ENCODE data around the gene EXOSC1. TPM values are rescaled to one million over a fixed set of nuclear protein-coding genes. Genes with fewer than 3 reads are reported as not detected.
A peak's percentile ranks its signal among the peaks of the same experiment; 100 is the strongest.
"Not testable (repeated sequence)": the region's sequence is repeated elsewhere in the genome, so short reads cannot be mapped to it uniquely, and the experiment has no call there.

EXOSC1 gene
- total and polyA plus RNA-seq, 5 donors = 19.8 to 35.2 (median 21.2) TPM

- intact Hi-C loops (cut with DNase I) = no loop called here
- no peak overlapping the region for H3K27ac ChIP-seq (ENCODE audit: low read length)
- no peak overlapping the region for H3K4me3 ChIP-seq (ENCODE audit: low read length)
- no peaks in the 10 kb centered on the region for H3K4me1 ChIP-seq (ENCODE audit: control insufficient read depth, insufficient read depth, low read length)
- WGBS = 90% methylated on average over 1 of the region's 1 CpG
- ATAC-seq = no peak
- H3K9me3 ChIP-seq (ENCODE audit: control insufficient read depth, low read length) = no peaks in the 10 kb centered on the region
- no peaks in the 10 kb centered on the region for H3K27me3 ChIP-seq (ENCODE audit: control insufficient read depth, insufficient read depth)
- no peak for DNase-seq
Observed at GRCh38 chr10:97434557-97434956, 11.2 kb downstream of the EXOSC1 start.

GRCh38 chr10:97434055-97434454 lies 11.8 kb downstream of the EXOSC1 start:
- Histone ChIP-seq H3K9me3 (ENCODE audit: control insufficient read depth, low read length) (no peaks in the 10 kb centered on the region), H3K27me3 (ENCODE audit: control insufficient read depth, insufficient read depth) (no peaks in the 10 kb centered on the region), H3K4me3 (ENCODE audit: low read length) (no peak overlapping the region), H3K27ac (ENCODE audit: low read length) (no peak overlapping the region), H3K4me1 (ENCODE audit: control insufficient read depth, insufficient read depth, low read length) (no peaks in the 10 kb centered on the region)
- intact Hi-C loops (cut with DNase I) = no loop called here
- DNase-seq = no peak
- no peak for ATAC-seq

- no peak for ATAC-seq
- intact Hi-C loops (cut with DNase I) = no loop called here
- Histone ChIP-seq H3K4me1 (ENCODE audit: control insufficient read depth, insufficient read depth, low read length) (peaks cover 6% of the 10 kb centered on the region), H3K9me3 (ENCODE audit: control insufficient read depth, low read length) (no peaks in the 10 kb centered on the region), H3K4me3 (ENCODE audit: low read length) (no peak overlapping the region), H3K27ac (ENCODE audit: low read length) (peak overlapping the region; percentile 70), H3K27me3 (ENCODE audit: control insufficient read depth, insufficient read depth) (no peaks in the 10 kb centered on the region)
- WGBS = 58% methylated on average over 4 of the region's 4 CpGs
- DNase-seq = no peak
Observed at GRCh38 chr10:97428572-97428981, 17.2 kb downstream of the EXOSC1 start.

GRCh38 chr10:97427571-97428179 lies 18.1 kb downstream of the EXOSC1 start:
- DNase-seq (peak in 1 of 3 donors; percentile 69), ATAC-seq (peak in 1 of 2 donors; percentile 4)
- Histone ChIP-seq H3K4me3 (ENCODE audit: low read length) (peak overlapping the region; percentile 60), H3K9me3 (ENCODE audit: control insufficient read depth, low read length) (no peaks in the 10 kb centered on the region), H3K27ac (ENCODE audit: low read length) (peak overlapping the region; percentile 1), H3K27me3 (ENCODE audit: control insufficient read depth, insufficient read depth) (no peaks in the 10 kb centered on the region), H3K4me1 (ENCODE audit: control insufficient read depth, insufficient read depth, low read length) (peaks cover 6% of the 10 kb centered on the region)
- 12% methylated on average over 9 of the region's 9 CpGs for WGBS
- intact Hi-C loops (cut with DNase I) = no loop called here

GRCh38 chr10:97426776-97427570 lies 18.8 kb downstream of the EXOSC1 start:
- peak; percentile 2 to 12 for ATAC-seq
- intact Hi-C loops (cut with DNase I) = no loop called here
- WGBS = 8% methylated on average over 34 of the region's 34 CpGs

GRCh38 chr10:97425964-97426775 lies 19.6 kb downstream of the EXOSC1 start, which contains the start of gene PGAM1:
Gene PGAM1, plus strand, starts transcription at chr10:97426191. Its CDS starts 117 bp downstream, at chr10:97426308.
- Histone ChIP-seq H3K4me1 (ENCODE audit: control insufficient read depth, insufficient read depth, low read length) (peaks cover 6% of the 10 kb centered on the region), H3K27ac (ENCODE audit: low read length) (peak within 1 kb of the TSS; percentile 90), H3K9me3 (ENCODE audit: control insufficient read depth, low read length) (no peaks in the 10 kb centered on the region), H3K4me3 (ENCODE audit: low read length) (peak within 1 kb of the TSS; percentile 86), H3K27me3 (ENCODE audit: control insufficient read depth, insufficient read depth) (no peaks in the 10 kb centered on the region)
- peak; percentile 95 to 99 (median 98) for DNase-seq
- ATAC-seq = peak; percentile 97
- intact Hi-C loops (cut with DNase I) = no loop called here
- WGBS = under 1% methylated on average over 83 of the region's 90 CpGs

More at GRCh38 chr10:97426776-97427570, 18.8 kb downstream of the EXOSC1 start:
- Histone ChIP-seq H3K27ac (ENCODE audit: low read length) (peak overlapping the region; percentile 87), H3K4me1 (ENCODE audit: control insufficient read depth, insufficient read depth, low read length) (peaks cover 6% of the 10 kb centered on the region), H3K27me3 (ENCODE audit: control insufficient read depth, insufficient read depth) (no peaks in the 10 kb centered on the region), H3K9me3 (ENCODE audit: control insufficient read depth, low read length) (no peaks in the 10 kb centered on the region), H3K4me3 (ENCODE audit: low read length) (peak overlapping the region; percentile 60)
- DNase-seq = no peak

GRCh38 chr10:97423757-97424098 lies 22.1 kb downstream of the EXOSC1 start:
- H3K4me3 ChIP-seq (ENCODE audit: low read length); ATAC-seq; H3K27ac ChIP-seq (ENCODE audit: low read length); H3K9me3 ChIP-seq (ENCODE audit: control insufficient read depth, low read length); intact Hi-C loops (cut with DNase I); H3K27me3 ChIP-seq (ENCODE audit: control insufficient read depth, insufficient read depth); H3K4me1 ChIP-seq (ENCODE audit: control insufficient read depth, insufficient read depth, low read length); DNase-seq: not testable (repeated sequence)
- 74% methylated on average over 8 of the region's 8 CpGs for WGBS

- H3K9me3 ChIP-seq (ENCODE audit: control insufficient read depth, low read length) = no peaks in the 10 kb centered on the region
- no peak for DNase-seq
- no peak overlapping the region for H3K4me3 ChIP-seq (ENCODE audit: low read length)
- no peak for ATAC-seq
- intact Hi-C loops (cut with DNase I) = no loop called here
- no peak overlapping the region for H3K27ac ChIP-seq (ENCODE audit: low read length)
- 69% methylated on average over 6 of the region's 6 CpGs for WGBS
- no peaks in the 10 kb centered on the region for H3K27me3 ChIP-seq (ENCODE audit: control insufficient read depth, insufficient read depth)
- H3K4me1 ChIP-seq (ENCODE audit: control insufficient read depth, insufficient read depth, low read length) = no peaks in the 10 kb centered on the region
Observed at GRCh38 chr10:97416565-97416964, 29.2 kb downstream of the EXOSC1 start.

- H3K9me3 ChIP-seq (ENCODE audit: control insufficient read depth, low read length) = no peaks in the 10 kb centered on the region
- ATAC-seq = no peak
- H3K27ac ChIP-seq (ENCODE audit: low read length) = no peak overlapping the region
- 90% methylated on average over 10 of the region's 10 CpGs for WGBS
- intact Hi-C loops (cut with DNase I) = no loop called here
- no peaks in the 10 kb centered on the region for H3K4me1 ChIP-seq (ENCODE audit: control insufficient read depth, insufficient read depth, low read length)
- no peak overlapping the region for H3K4me3 ChIP-seq (ENCODE audit: low read length)
- no peak for DNase-seq
- no peaks in the 10 kb centered on the region for H3K27me3 ChIP-seq (ENCODE audit: control insufficient read depth, insufficient read depth)
Observed at GRCh38 chr10:97412891-97413304, 32.9 kb downstream of the EXOSC1 start.

GRCh38 chr10:97411406-97411805 lies 34.4 kb downstream of the EXOSC1 start:
- ATAC-seq (no peak), DNase-seq (no peak)
- intact Hi-C loops (cut with DNase I) = no loop called here
- Histone ChIP-seq H3K4me3 (ENCODE audit: low read length) (no peak overlapping the region), H3K9me3 (ENCODE audit: control insufficient read depth, low read length) (no peaks in the 10 kb centered on the region), H3K27ac (ENCODE audit: low read length) (no peak overlapping the region), H3K27me3 (ENCODE audit: control insufficient read depth, insufficient read depth) (no peaks in the 10 kb centered on the region), H3K4me1 (ENCODE audit: control insufficient read depth, insufficient read depth, low read length) (no peaks in the 10 kb centered on the region)
- 52% methylated on average over 4 of the region's 4 CpGs for WGBS
